GM23338 (cell line): ENCODE measurements around the gene ATAD5.
"Not testable (repeated sequence)": the region's sequence is repeated elsewhere in the genome, so short reads cannot be mapped to it uniquely, and the experiment has no call there.

Experiments
- CREB1 ChIP-seq: fragments of 250-450 bp; sonication (Bioruptor Pico); IDR thresholded peaks from 2 replicates; pipeline ENCODE4 v1.5.0; 2020; ENCODE audit warnings: low read depth, mild to moderate bottlenecking, moderate library complexity
- CTCF ChIP-seq, 2 experiments: fragments of 200-600 bp in 1 of 2; sonication (generic) in 1 of 2; conservative IDR thresholded peaks; 2 replicates each; pipeline versions ENCODE4 v1.5.1 to v1.6.1; 2016 to 2017; ENCODE audit warnings: antibody characterized with exemption in 2 of 2, low read depth in 2 of 2, mild to moderate bottlenecking in 2 of 2, moderate library complexity in 1 of 2
- JUNB ChIP-seq: IDR thresholded peaks from one replicate; pipeline ENCODE4 v1.6.1; 2016; ENCODE audit warnings: antibody characterized with exemption; ENCODE audit not compliant: unreplicated experiment
- POLR2AphosphoS5 ChIP-seq: IDR thresholded peaks from 2 replicates; pipeline ENCODE4 v1.6.1; 2016; ENCODE audit warnings: antibody characterized with exemption, low read depth
- REST ChIP-seq: IDR thresholded peaks from one replicate; pipeline ENCODE4 v1.6.1; 2018; ENCODE audit warnings: antibody characterized with exemption; ENCODE audit not compliant: unreplicated experiment

GRCh38 chr17:30929861-30930260, 98.1 kb downstream of the ATAD5 start:
- not testable (repeated sequence) for TF ChIP-seq CTCF (conservative IDR thresholded peaks at IDR 0.05; ENCODE audit: low read depth in 2 of 2); REST; CREB1 (CRISPR knock-in tag); JUNB; POLR2AphosphoS5
